ENCODE data around the gene SKP1. TPM values are rescaled to one million over a fixed set of nuclear protein-coding genes. Genes with fewer than 3 reads are reported as not detected.

The SKP1 gene
- total RNA-seq, 2 donors from 2014 or later: 287 to 360 TPM

- DNase-seq (ENCODE audit: low spot score): peak; percentile 28
- TF ChIP-seq, protein P1, sequence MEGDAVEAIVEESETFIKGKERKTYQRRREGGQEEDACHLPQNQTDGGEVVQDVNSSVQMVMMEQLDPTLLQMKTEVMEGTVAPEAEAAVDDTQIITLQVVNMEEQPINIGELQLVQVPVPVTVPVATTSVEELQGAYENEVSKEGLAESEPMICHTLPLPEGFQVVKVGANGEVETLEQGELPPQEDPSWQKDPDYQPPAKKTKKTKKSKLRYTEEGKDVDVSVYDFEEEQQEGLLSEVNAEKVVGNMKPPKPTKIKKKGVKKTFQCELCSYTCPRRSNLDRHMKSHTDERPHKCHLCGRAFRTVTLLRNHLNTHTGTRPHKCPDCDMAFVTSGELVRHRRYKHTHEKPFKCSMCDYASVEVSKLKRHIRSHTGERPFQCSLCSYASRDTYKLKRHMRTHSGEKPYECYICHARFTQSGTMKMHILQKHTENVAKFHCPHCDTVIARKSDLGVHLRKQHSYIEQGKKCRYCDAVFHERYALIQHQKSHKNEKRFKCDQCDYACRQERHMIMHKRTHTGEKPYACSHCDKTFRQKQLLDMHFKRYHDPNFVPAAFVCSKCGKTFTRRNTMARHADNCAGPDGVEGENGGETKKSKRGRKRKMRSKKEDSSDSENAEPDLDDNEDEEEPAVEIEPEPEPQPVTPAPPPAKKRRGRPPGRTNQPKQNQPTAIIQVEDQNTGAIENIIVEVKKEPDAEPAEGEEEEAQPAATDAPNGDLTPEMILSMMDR (IDR thresholded peaks at IDR 0.05): no peak
- H3K36me3 ChIP-seq: peaks cover 78% of the 10 kb centered on the region
- no peaks in the 10 kb centered on the region for H3K9me3 ChIP-seq
- H3K4me1 ChIP-seq: peaks cover 0 to 27% of the 10 kb centered on the region in 2 donors
- no peaks in the 10 kb centered on the region for H3K27me3 ChIP-seq
- H3K27ac ChIP-seq: no peak overlapping the region
- H3K4me3 ChIP-seq: no peak overlapping the region
Measured at GRCh38 chr5:134151723-134152122, 25.0 kb downstream of the SKP1 start.

- peak; percentile 51 for DNase-seq (ENCODE audit: low spot score)
- H3K27ac ChIP-seq: no peak overlapping the region
- H3K4me3 ChIP-seq: no peak overlapping the region
- no peaks in the 10 kb centered on the region for H3K27me3 ChIP-seq
- TF ChIP-seq, protein P1 (IDR thresholded peaks at IDR 0.05): no peak
- peaks cover 0 to 32% of the 10 kb centered on the region in 2 donors for H3K4me1 ChIP-seq
- H3K36me3 ChIP-seq: peaks cover 73% of the 10 kb centered on the region
- no peaks in the 10 kb centered on the region for H3K9me3 ChIP-seq
Measured at GRCh38 chr5:134149571-134150303, 27.0 kb downstream of the SKP1 start.

- Histone ChIP-seq H3K36me3 (peaks cover 71% of the 10 kb centered on the region), H3K27ac (no peak overlapping the region), H3K27me3 (no peaks in the 10 kb centered on the region), H3K4me3 (no peak overlapping the region), H3K4me1 (peaks cover 0 to 32% of the 10 kb centered on the region in 2 donors), H3K9me3 (no peaks in the 10 kb centered on the region)
- no peak for DNase-seq (ENCODE audit: low spot score)
- TF ChIP-seq, protein P1 (IDR thresholded peaks at IDR 0.05): no peak
Measured at GRCh38 chr5:134148986-134149539, 27.7 kb downstream of the SKP1 start.

GRCh38 chr5:134148316-134148715, 28.4 kb downstream of the SKP1 start:
- Histone ChIP-seq H3K36me3 (peaks cover 65% of the 10 kb centered on the region), H3K4me1 (peaks cover 0 to 32% of the 10 kb centered on the region in 2 donors), H3K4me3 (no peak overlapping the region), H3K9me3 (no peaks in the 10 kb centered on the region), H3K27ac (no peak overlapping the region), H3K27me3 (no peaks in the 10 kb centered on the region)
- TF ChIP-seq, protein P1 (IDR thresholded peaks at IDR 0.05): no peak
- DNase-seq (ENCODE audit: low spot score): no peak

- no peak overlapping the region for H3K4me3 ChIP-seq
- H3K27ac ChIP-seq: no peak overlapping the region
- peaks cover 0 to 32% of the 10 kb centered on the region in 2 donors for H3K4me1 ChIP-seq
- H3K36me3 ChIP-seq: peaks cover 67% of the 10 kb centered on the region
- TF ChIP-seq, protein P1 (IDR thresholded peaks at IDR 0.05): no peak
- DNase-seq (ENCODE audit: low spot score): peak; percentile 54
- no peaks in the 10 kb centered on the region for H3K9me3 ChIP-seq
- no peaks in the 10 kb centered on the region for H3K27me3 ChIP-seq
Measured at GRCh38 chr5:134146651-134147518, 29.9 kb downstream of the SKP1 start.
